Ishikawa (cell line): ENCODE data around the gene MRPL11.

Source experiments
- CEBPB ChIP-seq: IDR thresholded peaks from 2 replicates; pipeline ENCODE4 v1.6.1; 2012
- CREB1 ChIP-seq: IDR thresholded peaks from 2 replicates; pipeline ENCODE4 v1.6.1; 2012; ENCODE audit warnings: low read depth
- EGR1 ChIP-seq: IDR thresholded peaks from 2 replicates; pipeline ENCODE4 v1.6.1; 2012
- EP300 ChIP-seq: IDR thresholded peaks from 2 replicates; pipeline ENCODE4 v1.6.1; 2012; ENCODE audit warnings: borderline replicate concordance
- FOXM1 ChIP-seq: IDR thresholded peaks from 2 replicates; pipeline ENCODE4 v1.6.1; 2012; ENCODE audit warnings: low read depth, borderline replicate concordance
- MAX ChIP-seq: IDR thresholded peaks from 2 replicates; pipeline ENCODE4 v1.6.1; 2012
- NFIC ChIP-seq: IDR thresholded peaks from 2 replicates; pipeline ENCODE4 v1.6.1; 2012
- RAD21 ChIP-seq: IDR thresholded peaks from 2 replicates; pipeline ENCODE4 v1.6.1; 2012; ENCODE audit warnings: low read depth
- TAF1 ChIP-seq: IDR thresholded peaks from 2 replicates; pipeline ENCODE4 v1.6.1; 2012; ENCODE audit warnings: low read depth, mild to moderate bottlenecking
- TCF12 ChIP-seq: IDR thresholded peaks from 2 replicates; pipeline ENCODE4 v1.6.1; 2012; ENCODE audit warnings: low read depth
- TEAD4 ChIP-seq: IDR thresholded peaks from 2 replicates; pipeline ENCODE4 v1.6.1; 2012
- USF1 ChIP-seq: IDR thresholded peaks from 2 replicates; pipeline ENCODE4 v1.6.1; 2012
- YY1 ChIP-seq: IDR thresholded peaks from 2 replicates; pipeline ENCODE4 v1.6.1; 2012; ENCODE audit warnings: low read depth
- ZBTB7A ChIP-seq: IDR thresholded peaks from 2 replicates; pipeline ENCODE4 v1.6.1; 2012; ENCODE audit warnings: low read depth
- TF ChIP-seq, protein P1 (sequence below): IDR thresholded peaks from 2 replicates; pipeline ENCODE4 v1.6.1; 2012; ENCODE audit warnings: low read depth, mild to moderate bottlenecking

The MRPL11 gene

DNA sequence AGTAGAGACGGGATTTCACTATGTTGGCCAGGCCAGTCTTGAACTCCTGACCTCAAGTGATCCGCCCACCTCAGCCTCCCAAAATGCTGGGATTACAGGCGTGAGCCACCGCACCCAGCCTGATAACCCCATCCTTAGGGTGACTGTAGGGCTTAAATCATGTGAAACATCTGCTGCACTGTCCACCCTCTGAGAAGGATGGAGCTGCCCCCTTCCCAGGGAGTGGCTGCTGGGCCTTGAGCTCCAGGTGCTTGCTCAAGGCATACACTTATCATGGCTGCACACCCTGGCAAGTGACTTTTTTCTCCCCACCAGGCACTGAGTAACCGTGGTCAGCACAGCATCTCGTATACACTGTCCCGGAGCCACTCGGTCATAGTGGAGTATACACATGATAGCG is 33.4 kb upstream of the MRPL11 start:
- TF ChIP-seq EP300 (no peak), MAX (no peak), CREB1 (no peak), TCF12 (no peak), CEBPB (no peak), USF1 (no peak), NFIC (no peak), EGR1 (no peak), TAF1 (no peak), YY1 (no peak), RAD21 (no peak), TEAD4 (no peak)
- TF ChIP-seq, protein P1, sequence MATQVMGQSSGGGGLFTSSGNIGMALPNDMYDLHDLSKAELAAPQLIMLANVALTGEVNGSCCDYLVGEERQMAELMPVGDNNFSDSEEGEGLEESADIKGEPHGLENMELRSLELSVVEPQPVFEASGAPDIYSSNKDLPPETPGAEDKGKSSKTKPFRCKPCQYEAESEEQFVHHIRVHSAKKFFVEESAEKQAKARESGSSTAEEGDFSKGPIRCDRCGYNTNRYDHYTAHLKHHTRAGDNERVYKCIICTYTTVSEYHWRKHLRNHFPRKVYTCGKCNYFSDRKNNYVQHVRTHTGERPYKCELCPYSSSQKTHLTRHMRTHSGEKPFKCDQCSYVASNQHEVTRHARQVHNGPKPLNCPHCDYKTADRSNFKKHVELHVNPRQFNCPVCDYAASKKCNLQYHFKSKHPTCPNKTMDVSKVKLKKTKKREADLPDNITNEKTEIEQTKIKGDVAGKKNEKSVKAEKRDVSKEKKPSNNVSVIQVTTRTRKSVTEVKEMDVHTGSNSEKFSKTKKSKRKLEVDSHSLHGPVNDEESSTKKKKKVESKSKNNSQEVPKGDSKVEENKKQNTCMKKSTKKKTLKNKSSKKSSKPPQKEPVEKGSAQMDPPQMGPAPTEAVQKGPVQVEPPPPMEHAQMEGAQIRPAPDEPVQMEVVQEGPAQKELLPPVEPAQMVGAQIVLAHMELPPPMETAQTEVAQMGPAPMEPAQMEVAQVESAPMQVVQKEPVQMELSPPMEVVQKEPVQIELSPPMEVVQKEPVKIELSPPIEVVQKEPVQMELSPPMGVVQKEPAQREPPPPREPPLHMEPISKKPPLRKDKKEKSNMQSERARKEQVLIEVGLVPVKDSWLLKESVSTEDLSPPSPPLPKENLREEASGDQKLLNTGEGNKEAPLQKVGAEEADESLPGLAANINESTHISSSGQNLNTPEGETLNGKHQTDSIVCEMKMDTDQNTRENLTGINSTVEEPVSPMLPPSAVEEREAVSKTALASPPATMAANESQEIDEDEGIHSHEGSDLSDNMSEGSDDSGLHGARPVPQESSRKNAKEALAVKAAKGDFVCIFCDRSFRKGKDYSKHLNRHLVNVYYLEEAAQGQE: no peak

DNA sequence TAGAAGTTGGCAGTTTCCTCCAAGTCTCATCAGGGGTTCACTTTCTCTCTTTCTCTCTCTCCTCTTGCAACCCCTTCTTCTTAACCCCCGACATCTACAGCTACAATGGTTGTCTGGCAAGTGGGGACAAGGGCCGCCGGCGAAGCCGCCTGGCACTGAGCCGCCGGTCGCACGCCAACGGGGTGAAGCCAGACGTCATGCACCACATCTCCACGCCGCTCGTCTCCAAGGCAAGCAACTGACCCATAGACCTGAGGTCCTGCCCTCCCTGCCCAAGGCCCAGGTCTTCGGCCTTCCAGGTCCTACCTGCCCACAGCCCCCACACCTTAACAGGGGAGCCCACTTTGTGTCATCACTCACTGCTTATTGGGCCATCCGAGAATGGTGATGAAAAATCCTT is 32.5 kb upstream of the MRPL11 start:
- TF ChIP-seq TEAD4: no peak
- TF ChIP-seq FOXM1: no peak
- no peak for TF ChIP-seq ZBTB7A
- TF ChIP-seq CREB1: no peak
- TF ChIP-seq CEBPB: no peak
- no peak for TF ChIP-seq YY1
- no peak for TF ChIP-seq USF1
- no peak for TF ChIP-seq TCF12
- TF ChIP-seq RAD21: no peak
- no peak for TF ChIP-seq EP300
- TF ChIP-seq, protein P1: no peak

DNA sequence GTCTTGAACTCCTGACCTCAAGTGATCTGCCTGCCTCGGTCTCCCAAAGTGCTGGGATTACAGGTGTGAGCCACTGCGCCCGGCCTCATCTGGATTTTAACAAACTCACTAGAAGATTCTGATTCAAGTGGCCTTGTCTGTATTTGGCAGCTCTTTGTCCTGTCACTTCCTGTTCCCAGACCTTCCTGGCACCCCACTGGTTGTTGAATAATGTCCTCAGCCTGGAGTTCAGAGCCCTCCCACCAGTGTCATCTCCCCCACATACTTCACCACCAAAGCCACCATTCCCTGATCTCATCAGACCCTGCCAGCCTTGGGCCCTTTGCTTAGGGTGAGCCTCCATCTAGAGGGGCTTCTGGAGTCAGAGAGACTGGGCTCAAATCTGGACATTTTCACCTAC is 31.4 kb upstream of the MRPL11 start:
- TF ChIP-seq USF1 (no peak), FOXM1 (no peak), CEBPB (no peak), MAX (no peak), TAF1 (no peak), CREB1 (no peak)
- TF ChIP-seq, protein P1: no peak

DNA sequence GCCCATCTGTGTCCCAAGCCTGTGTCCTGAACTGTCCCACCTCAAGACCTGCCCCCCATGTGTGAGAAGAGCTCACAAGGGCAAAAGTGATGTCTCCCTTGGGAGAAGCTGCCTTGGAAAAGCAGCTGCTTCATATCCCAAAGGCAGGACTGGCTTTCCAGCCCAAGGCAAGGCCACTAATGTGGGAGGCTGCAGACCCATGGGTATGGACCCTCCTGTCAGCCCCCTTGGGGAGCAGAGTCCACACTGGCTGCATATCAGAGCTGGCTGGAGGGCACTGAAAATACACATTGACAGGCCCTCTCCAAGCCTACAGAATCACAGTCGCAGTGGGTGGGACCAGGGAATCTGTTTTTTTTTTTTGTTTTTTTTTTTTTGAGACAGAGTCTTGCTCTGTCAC is 30.8 kb upstream of the MRPL11 start:
- TF ChIP-seq TAF1 (no peak), CREB1 (no peak), EGR1 (no peak), TCF12 (no peak), NFIC (no peak), MAX (no peak), USF1 (no peak), TEAD4 (no peak), CEBPB (no peak), FOXM1 (no peak), RAD21 (no peak), ZBTB7A (no peak), YY1 (no peak), EP300 (no peak)
- TF ChIP-seq, protein P1: no peak
